ENCODE data around the gene ILKAP. TPM values are rescaled to one million over a fixed set of nuclear protein-coding genes. Genes with fewer than 3 reads are reported as not detected.

Gene ILKAP
- total RNA-seq, 4 donors from 2014 or later: 9.2 to 78.0 (median 29.1) TPM

DNA sequence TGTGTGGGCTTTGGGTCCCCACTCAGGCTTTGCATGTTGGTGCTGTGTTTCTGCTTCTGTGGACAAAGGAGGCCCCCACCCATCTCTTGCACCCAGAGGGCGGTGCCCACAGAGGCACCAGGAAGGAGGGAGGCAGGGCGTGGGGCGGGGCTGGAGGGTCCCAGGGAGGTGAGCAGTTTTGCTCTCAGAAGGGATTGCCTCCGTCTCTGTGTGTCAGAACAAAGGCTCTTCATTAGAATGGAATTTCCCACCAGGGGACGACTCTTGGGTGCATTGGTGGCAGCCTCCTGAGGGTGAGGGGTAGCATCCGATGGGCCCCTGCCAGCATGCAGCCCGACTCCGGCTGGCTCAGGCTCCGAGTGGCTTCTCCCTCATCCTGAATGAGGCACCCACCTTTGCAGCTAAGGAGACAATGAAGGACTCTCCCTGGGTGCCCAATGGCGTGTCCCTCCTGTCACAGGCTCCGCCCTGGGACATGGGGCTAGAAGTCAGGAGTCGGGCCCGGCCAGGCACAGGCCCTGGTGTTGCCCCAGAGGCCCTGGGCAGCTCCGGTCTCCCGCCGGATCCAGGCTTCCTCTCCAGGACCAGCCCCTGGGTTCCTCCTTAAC lies 51.8 kb downstream of the ILKAP start:
- Histone ChIP-seq H3K36me3 (no peaks in the 10 kb centered on the region), H3K4me1 (no peaks in the 10 kb centered on the region), H3K27me3 (no peaks in the 10 kb centered on the region), H3K27ac (no peak overlapping the region), H3K9me3 (no peaks in the 10 kb centered on the region), H3K4me3 (no peak overlapping the region)
- intact Hi-C loops (cut with DNase I; ENCODE audit: low total_unique reads): no loop called here
- TF ChIP-seq CTCF (IDR thresholded peaks at IDR 0.05) (no peak), POLR2A (IDR thresholded peaks at IDR 0.05) (no peak)
- DNase-seq: no peak

GRCh38 chr2:238151205-238151604 lies 52.3 kb downstream of the ILKAP start:
- no peak for TF ChIP-seq POLR2A (IDR thresholded peaks at IDR 0.05)
- no peak for TF ChIP-seq CTCF (IDR thresholded peaks at IDR 0.05)
- Histone ChIP-seq H3K4me3 (no peak overlapping the region), H3K27ac (no peak overlapping the region), H3K4me1 (no peaks in the 10 kb centered on the region), H3K9me3 (no peaks in the 10 kb centered on the region), H3K27me3 (no peaks in the 10 kb centered on the region), H3K36me3 (no peaks in the 10 kb centered on the region)
- DNase-seq: no peak
- intact Hi-C loops (cut with DNase I; ENCODE audit: low total_unique reads): no loop called here

GRCh38 chr2:238150686-238151085 lies 52.8 kb downstream of the ILKAP start:
- no peak for TF ChIP-seq CTCF (IDR thresholded peaks at IDR 0.05)
- no peak for TF ChIP-seq POLR2A (IDR thresholded peaks at IDR 0.05)
- no peak overlapping the region for H3K4me3 ChIP-seq
- no peaks in the 10 kb centered on the region for H3K36me3 ChIP-seq
- intact Hi-C loops (cut with DNase I; ENCODE audit: low total_unique reads): no loop called here
- H3K27me3 ChIP-seq: no peaks in the 10 kb centered on the region
- no peak overlapping the region for H3K27ac ChIP-seq
- no peak for DNase-seq
- H3K9me3 ChIP-seq: no peaks in the 10 kb centered on the region
- no peaks in the 10 kb centered on the region for H3K4me1 ChIP-seq

- no peaks in the 10 kb centered on the region for H3K9me3 ChIP-seq
- H3K4me3 ChIP-seq: no peak overlapping the region
- H3K27ac ChIP-seq: no peak overlapping the region
- H3K27me3 ChIP-seq: no peaks in the 10 kb centered on the region
- no peaks in the 10 kb centered on the region for H3K4me1 ChIP-seq
- no peaks in the 10 kb centered on the region for H3K36me3 ChIP-seq
- intact Hi-C loops (cut with DNase I; ENCODE audit: low total_unique reads): no loop called here
- DNase-seq: no peak
- no peak for TF ChIP-seq POLR2A (IDR thresholded peaks at IDR 0.05)
- no peak for TF ChIP-seq CTCF (IDR thresholded peaks at IDR 0.05)
Measured at GRCh38 chr2:238149841-238150572, 53.5 kb downstream of the ILKAP start.

DNA sequence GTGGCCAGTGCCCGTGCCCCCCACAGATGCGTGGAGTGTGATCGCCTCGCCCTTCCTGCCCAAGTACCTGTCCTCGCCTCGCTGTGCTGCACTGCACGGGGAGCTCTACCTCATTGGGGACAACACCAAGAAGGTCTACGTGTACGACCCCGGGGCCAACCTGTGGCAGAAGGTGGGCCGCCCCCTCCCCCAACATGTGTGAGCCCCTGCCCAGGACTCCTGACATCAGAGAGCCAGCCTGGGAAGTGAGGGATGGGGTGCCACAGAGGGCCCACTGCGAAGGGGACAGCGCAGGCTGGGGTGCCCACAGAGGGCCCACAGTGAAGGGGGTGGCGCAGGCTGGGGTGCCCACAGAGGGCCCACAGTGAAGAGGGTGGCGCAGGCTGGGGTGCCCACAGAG lies 54.5 kb downstream of the ILKAP start:
- no peak overlapping the region for H3K4me3 ChIP-seq
- no peaks in the 10 kb centered on the region for H3K9me3 ChIP-seq
- no peak for DNase-seq
- no peak for TF ChIP-seq CTCF (IDR thresholded peaks at IDR 0.05)
- TF ChIP-seq POLR2A (IDR thresholded peaks at IDR 0.05): no peak
- no peaks in the 10 kb centered on the region for H3K4me1 ChIP-seq
- intact Hi-C loops (cut with DNase I; ENCODE audit: low total_unique reads): no loop called here
- no peak overlapping the region for H3K27ac ChIP-seq
- H3K36me3 ChIP-seq: no peaks in the 10 kb centered on the region
- no peaks in the 10 kb centered on the region for H3K27me3 ChIP-seq
